GM12878 (cell line): ENCODE results near the gene OR5A1. TPM values are rescaled to one million over a fixed set of nuclear protein-coding genes. Genes with fewer than 3 reads are reported as not detected.
A peak's percentile ranks its signal among the peaks of the same experiment; 100 is the strongest.

Experiments
- ATAC-seq: fragments of 200-7000 bp; cut with Tn5 transposase; 3 replicates; pipeline ENCODE4 v1.9.1; 2020; ENCODE audit warnings: mild to moderate bottlenecking, moderate library complexity
- Bru-seq: library from RNA; stranded (reverse); fragments of 400-500 nt; gene quantifications from one replicate; lab custom pipeline; 2021; lab: Mats Ljungman, UMichigan
- BruChase-seq, 2 experiments: library from RNA; stranded (reverse); fragments of 400-500 nt; gene quantifications; one replicate each; lab custom pipeline; 2021; lab: Mats Ljungman, UMichigan
- BruUV-seq: library from RNA; stranded (reverse); fragments of 400-500 nt; replicated peaks from 2 replicates; lab custom pipeline; 2021; lab: Mats Ljungman, UMichigan
- CTCF ChIA-PET: fragments of 300-600 bp; sonication (Branson Sonifier 250); formaldehyde crosslinking; extraction: SDS; loops from one replicate; lab custom pipeline; 2021; ENCODE audit warnings: inconsistent platforms; lab: Yijun Ruan, JAX
- POLR2A ChIA-PET: fragments of 350-600 bp; formaldehyde crosslinking; extraction: SDS; loops from one replicate; lab custom pipeline; 2021; ENCODE audit warnings: inconsistent platforms; lab: Charles Lee
- RAD21 ChIA-PET: fragments of 300-600 bp; sonication (Branson Sonifier 250); formaldehyde crosslinking; loops from one replicate; lab custom pipeline; 2023; ENCODE audit warnings: antibody characterized with exemption; ENCODE audit not compliant: unreplicated experiment; lab: Charles Lee
- SMC1A ChIA-PET: fragments of 300-600 bp; sonication (Branson Sonifier 250); formaldehyde crosslinking; loops from one replicate; lab custom pipeline; 2023; ENCODE audit not compliant: unreplicated experiment, uncharacterized antibody; lab: Charles Lee
- DNase-seq: peaks from one replicate; pipeline ENCODE4 v3.0.0-alpha.2; 2011; ENCODE audit warnings: low read depth, low spot score
- FAIRE-seq: peaks from 3 replicates; lab custom pipeline; 2011; peaks lifted over from hg19 to GRCh38; lab: Jason Lieb, UNC
- H2AFZ ChIP-seq: 2 replicates; pipeline ENCODE4 v1.6.0; 2011; ENCODE audit warnings: low read depth, low read length, control low read depth; ENCODE audit not compliant: control insufficient read depth
- H3K27ac ChIP-seq: 2 replicates; pipeline ENCODE4 v1.5.1; 2011; ENCODE audit warnings: control low read depth; ENCODE audit not compliant: control insufficient read depth, insufficient read depth
- H3K27me3 ChIP-seq, 2 experiments: replicated peaks in 1 of 2; 2 replicates each; pipeline versions ENCODE4 v1.6.0 to v1.6.1; 2011; ENCODE audit warnings: low read length in 1 of 2; ENCODE audit not compliant: control insufficient read depth in 2 of 2, insufficient read depth in 2 of 2
- H3K36me3 ChIP-seq, 2 experiments: 2 replicates each; pipeline ENCODE4 v1.5.1; 2011; ENCODE audit warnings: low read length in 1 of 2; ENCODE audit not compliant: control insufficient read depth in 2 of 2, insufficient read depth in 2 of 2
- H3K4me1 ChIP-seq: 2 replicates; pipeline ENCODE4 v1.6.1; 2011; ENCODE audit warnings: mild to moderate bottlenecking, low read length, moderate library complexity, mixed read lengths; ENCODE audit not compliant: control insufficient read depth, insufficient read depth
- H3K4me2 ChIP-seq: 2 replicates; pipeline ENCODE4 v1.6.0; 2011; ENCODE audit warnings: control low read depth; ENCODE audit not compliant: control insufficient read depth, insufficient read depth
- H3K4me3 ChIP-seq: fragments of 200-600 bp; sonication (generic); 2 replicates; pipeline ENCODE4 v1.5.1; 2016
- H3K79me2 ChIP-seq: 2 replicates; pipeline ENCODE4 v1.6.0; 2011; ENCODE audit warnings: low read length; ENCODE audit not compliant: control insufficient read depth, insufficient read depth
- H3K9ac ChIP-seq: 2 replicates; pipeline ENCODE4 v1.8.0; 2011; ENCODE audit warnings: low read length, control low read depth, mixed read lengths; ENCODE audit not compliant: control insufficient read depth, insufficient read depth
- H3K9me3 ChIP-seq: replicated peaks from 3 replicates; pipeline ENCODE4 v1.5.1; 2011; ENCODE audit warnings: mild to moderate bottlenecking, low read length; ENCODE audit not compliant: control insufficient read depth, insufficient read depth
- H4K20me1 ChIP-seq: 2 replicates; pipeline ENCODE4 v1.6.0; 2011; ENCODE audit not compliant: control insufficient read depth, insufficient read depth
- BMI1 ChIP-seq: fragments of 450-650 bp; IDR thresholded peaks from 2 replicates; pipeline ENCODE4 v1.6.1; 2016; ENCODE audit warnings: mild to moderate bottlenecking, moderate library complexity, borderline replicate concordance
- FOS ChIP-seq: IDR thresholded peaks from 3 replicates; pipeline ENCODE4 v1.6.1; 2011; ENCODE audit warnings: borderline replicate concordance; ENCODE audit not compliant: insufficient read length; ENCODE audit errors: extremely low read depth
- LARP7 ChIP-seq: fragments of 450-650 bp; IDR thresholded peaks from 2 replicates; pipeline ENCODE4 v1.6.1; 2017; ENCODE audit warnings: mild to moderate bottlenecking
- MYB ChIP-seq: fragments of 150-350 bp; IDR thresholded peaks from 2 replicates; pipeline ENCODE4 v1.6.1; 2014; ENCODE audit warnings: mild to moderate bottlenecking, low read depth, low read length, borderline replicate concordance
- SMARCA5 ChIP-seq: fragments of 450-650 bp; IDR thresholded peaks from 2 replicates; pipeline ENCODE4 v1.6.1; 2017; ENCODE audit warnings: mild to moderate bottlenecking
- TCF7 ChIP-seq: IDR thresholded peaks from 2 replicates; pipeline ENCODE4 v1.6.1; 2014; ENCODE audit warnings: antibody characterized with exemption, borderline replicate concordance
- USF1 ChIP-seq: IDR thresholded peaks from 2 replicates; pipeline ENCODE4 v1.6.1; 2011; ENCODE audit warnings: borderline replicate concordance, low read depth, mild to moderate bottlenecking, moderate library complexity, mixed read lengths, low read length; ENCODE audit not compliant: insufficient read depth; ENCODE audit errors: extremely low read length
- WRNIP1 ChIP-seq: IDR thresholded peaks from 2 replicates; pipeline ENCODE4 v1.6.1; 2011; ENCODE audit warnings: low read depth, low read length, improper control_type of control experiment, borderline replicate concordance
- ZNF207 ChIP-seq: fragments of 450-650 bp; IDR thresholded peaks from 2 replicates; pipeline ENCODE4 v1.6.1; 2014; ENCODE audit warnings: antibody characterized with exemption, mild to moderate bottlenecking, borderline replicate concordance
- ZNF384 ChIP-seq: IDR thresholded peaks from 2 replicates; pipeline ENCODE4 v1.6.1; 2012; ENCODE audit warnings: low read depth, mild to moderate bottlenecking, low read length, improper control_type of control experiment, borderline replicate concordance
- ZNF622 ChIP-seq: fragments of 450-650 bp; IDR thresholded peaks from 2 replicates; pipeline ENCODE4 v1.6.1; 2017; ENCODE audit warnings: mild to moderate bottlenecking, inconsistent platforms
- WGBS: methylation state at CpG from one replicate; pipeline ENCODE4 v1.1.6; 2016; ENCODE audit warnings: low lambda C conversion rate; ENCODE audit not compliant: insufficient replicate concordance, insufficient coverage; ENCODE audit errors: missing lambda C conversion rate; 5-methylcytosine and 5-hydroxymethylcytosine counted together
- in situ Hi-C: fragments of 300-500 bp; cut with MboI; formaldehyde crosslinking; loops from 9 replicates; pipeline ENCODE4 v1.14.3; 2018; ENCODE audit warnings: mixed read lengths
- intact Hi-C: fragments of 100-400 bp; cut with micrococcal nuclease; formaldehyde crosslinking; loops from one replicate; pipeline ENCODE4 v1.14.2; 2022; ENCODE audit not compliant: unreplicated experiment
- long read RNA-seq, 2 experiments: library from polyadenylated mRNA; unstranded; transcript quantifications; one replicate each; pipeline ENCODE4 v2.0.0, GENCODE V29; 2019 to 2020
- polyA minus RNA-seq, 3 experiments: library from RNA; depleted of rRNA, polyadenylated mRNA; stranded (reverse); fragments of >200 nt; gene quantifications; 2 replicates each; pipeline ENCODE4 v1.2.3, GENCODE V29; 2011
- polyA plus RNA-seq, 11 experiments: library from polyadenylated mRNA; depleted of rRNA in 4 of 11; unstranded in 6 of 11; stranded (reverse) in 5 of 11; fragments of >200 nt; fragmentation: Nextera tagmentation in 4 of 11; fragmentation: Illumina TruSeq in 1 of 11; extraction: Ambion mirVana in 4 of 11; extraction: Trizol in 1 of 11; gene quantifications; 1 replicate in 1 of 11; 2 replicates in 10 of 11; pipeline versions ENCODE4 v1.2.1 to v1.2.3, GENCODE V29; 2011 to 2016; ENCODE audit warnings: inconsistent platforms in 2 of 11, missing spikeins in 2 of 11, low read depth in 1 of 11
- total RNA-seq, 4 experiments: library from RNA; depleted of rRNA in 3 of 4; stranded (reverse); fragments of >200 nt in 3 of 4; fragmentation: Illumina TruSeq in 1 of 4; extraction: Trizol in 1 of 4; gene quantifications; 2 replicates each; pipeline versions ENCODE4 v1.2.1 to v1.2.3, GENCODE V29; 2013 to 2021

Gene OR5A1
- total RNA-seq (2013; cell fraction: nucleolus; rRNA removed): not detected in 2 replicates
- total RNA-seq (2014; rRNA removed): not detected in 2 replicates
- not detected in 2 replicates for total RNA-seq (2014; rRNA removed; fragmentation: Illumina TruSeq; extraction: Trizol)
- not detected in 2 replicates for total RNA-seq (2021)
- polyA plus RNA-seq (2011; ENCODE audit: low read depth): not detected
- polyA plus RNA-seq (2011; rRNA removed): not detected in 2 replicates
- polyA plus RNA-seq (2011; cell fraction: cytosol; rRNA removed): not detected in 2 replicates
- not detected in 2 replicates for polyA plus RNA-seq (2011; cell fraction: nucleus; rRNA removed)
- polyA plus RNA-seq (2012): not detected in 2 replicates
- polyA plus RNA-seq (2014; fragmentation: Illumina TruSeq; extraction: Trizol): not detected in 2 replicates
- polyA plus RNA-seq (2014; fragmentation: Nextera tagmentation; extraction: Ambion mirVana): not detected
- not detected in 2 replicates for polyA plus RNA-seq (2014; rRNA removed)
- not detected for polyA plus RNA-seq (2016; fragmentation: Nextera tagmentation; extraction: Ambion mirVana)
- polyA minus RNA-seq (2011; rRNA and poly(A)+ RNA removed): not detected in 2 replicates
- not detected in 2 replicates for polyA minus RNA-seq (2011; cell fraction: cytosol; rRNA and poly(A)+ RNA removed)
- polyA minus RNA-seq (2011; cell fraction: nucleus; rRNA and poly(A)+ RNA removed): not detected in 2 replicates
- Bru-seq, nascent RNA: percentile 9 among the genes with signal in this experiment
- BruChase-seq, experiment 1, labeled RNA remaining after a 6-hour chase: not detected
- not detected for BruChase-seq, experiment 2, labeled RNA remaining after a 2-hour chase
- long read RNA-seq, experiment 1: 0 reads
- long read RNA-seq, experiment 2: 0 reads

DNA sequence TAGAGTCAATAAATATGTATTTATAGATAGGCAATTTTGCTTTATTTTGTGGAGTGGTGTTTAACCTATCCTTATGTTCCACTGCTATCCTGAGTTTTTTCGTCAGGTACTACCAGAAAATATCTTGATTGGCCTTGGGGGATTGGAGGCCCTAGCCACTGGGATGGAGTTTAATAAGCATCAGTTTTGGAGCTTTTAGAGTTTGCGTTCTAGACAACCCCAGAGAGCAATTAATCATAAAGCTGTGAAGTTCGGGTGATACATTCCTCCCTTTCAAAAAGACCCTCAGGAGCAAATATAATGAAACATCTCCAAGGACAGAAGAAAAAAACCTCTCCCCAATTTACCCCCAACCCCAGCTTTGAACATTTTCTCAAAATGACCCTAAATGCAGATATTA lies at the start of gene OR5A1:
TSS of gene OR5A1 (plus strand) at position 301 of the 400 bp plus-strand sequence. CDS start 6,700 bp downstream, outside the sequence.
- Histone ChIP-seq H3K36me3 (no peaks in the 10 kb centered on the region), H3K79me2 (no peaks in the 10 kb centered on the region), H3K9me3 (no peaks in the 10 kb centered on the region), H3K4me1 (no peaks in the 10 kb centered on the region), H4K20me1 (no peaks in the 10 kb centered on the region), H3K9ac (no peak within 1 kb of the TSS), H2AFZ (no peak within 1 kb of the TSS), H3K4me2 (no peak within 1 kb of the TSS), H3K27ac (no peak within 1 kb of the TSS), H3K4me3 (no peak within 1 kb of the TSS), H3K27me3 (peaks cover 1 to 4% of the 10 kb centered on the region in 2 experiments; a peak in 1 of 4 replicates)
- RAD21 ChIA-PET: interaction anchor here (1.2 kb wide), 1 partner anchor 217 kb away, joined by 3 read pairs; no protein-coding TSS in a partner anchor
- no peak for ATAC-seq
- 10% methylated on average over 3 of the region's 3 CpGs for whole genome bisulfite sequencing
- no TSS peak for BruUV-seq
- SMC1A ChIA-PET: interaction anchor here (0.6 to 0.7 kb wide), 2 partner anchors 169 to 266 kb away, joined by 3 read pairs; no protein-coding TSS in a partner anchor
- POLR2A ChIA-PET: no interaction called here
- intact Hi-C loops: no loop called here
- in situ Hi-C loops: no loop called here
- DNase-seq: no peak
- CTCF ChIA-PET: interaction anchor here (0.7 to 1.9 kb wide), 6 partner anchors 13 to 301 kb away, joined by 3 to 6 read pairs (median 4); no protein-coding TSS in a partner anchor
- no peak for TF ChIP-seq ZNF622
- no peak for FAIRE-seq

GRCh38 chr11:59394186-59394585 lies 42.1 kb upstream of the OR5A1 start:
- Histone ChIP-seq H3K36me3 (no peaks in the 10 kb centered on the region), H3K9ac (no peak overlapping the region), H2AFZ (no peak overlapping the region), H3K4me3 (no peak overlapping the region), H3K27ac (no peak overlapping the region), H3K4me2 (no peak overlapping the region), H3K9me3 (no peaks in the 10 kb centered on the region; the same call in 2 of the 3 replicates), H3K4me1 (no peaks in the 10 kb centered on the region), H3K79me2 (no peaks in the 10 kb centered on the region), H3K27me3 (no peaks in the 10 kb centered on the region), H4K20me1 (no peaks in the 10 kb centered on the region)
- FAIRE-seq (no peak), ATAC-seq (no peak), DNase-seq (no peak)
- ChIA-PET POLR2A (no interaction called here), CTCF (no interaction called here), SMC1A (no interaction called here), RAD21 (no interaction called here)
- in situ Hi-C loops: no loop called here
- TF ChIP-seq WRNIP1 (no peak), LARP7 (no peak), TCF7 (no peak), USF1 (no peak), FOS (no peak), ZNF622 (no peak), ZNF207 (no peak), ZNF384 (no peak), BMI1 (no peak), SMARCA5 (no peak), MYB (no peak)
- intact Hi-C loops: no loop called here
- no TSS peak for BruUV-seq
